D341Med (cell line): ENCODE measurements around the gene HOMER1.

Experiments used
- DNase-seq: peaks from one replicate; pipeline ENCODE4 v3.0.0; 2012; ENCODE audit warnings: low spot score

Gene HOMER1

GRCh38 chr5:79513704-79514390 lies at the start of gene HOMER1:
TSS of gene HOMER1 (minus strand) at chr5:79514134. CDS start at chr5:79512774, 1,360 bp downstream.
- peak; percentile 90 for DNase-seq

GRCh38 chr5:79563247-79563590 lies 49.3 kb upstream of the HOMER1 start:
- no peak for DNase-seq

GRCh38 chr5:79562351-79563246 lies 48.7 kb upstream of the HOMER1 start:
- no peak for DNase-seq

- DNase-seq: no peak
These were observed 47.6 kb upstream of the HOMER1 start for GRCh38 chr5:79561525-79561893.

- DNase-seq: no peak
These were observed 47.0 kb upstream of the HOMER1 start for GRCh38 chr5:79560771-79561524.

- DNase-seq: no peak
These were observed 41.5 kb upstream of the HOMER1 start for GRCh38 chr5:79555418-79555817.

GRCh38 chr5:79552984-79553383 lies 39.0 kb upstream of the HOMER1 start:
- no peak for DNase-seq

- DNase-seq: no peak
These were observed 34.0 kb upstream of the HOMER1 start for GRCh38 chr5:79547982-79548381.

GRCh38 chr5:79547429-79547822 lies 33.5 kb upstream of the HOMER1 start:
- no peak for DNase-seq

GRCh38 chr5:79546782-79547428 lies 33.0 kb upstream of the HOMER1 start:
- DNase-seq: no peak

GRCh38 chr5:79544131-79544530 lies 30.2 kb upstream of the HOMER1 start:
- DNase-seq: no peak

- no peak for DNase-seq
These were observed 27.0 kb upstream of the HOMER1 start for GRCh38 chr5:79540939-79541338.

- no peak for DNase-seq
These were observed 22.4 kb upstream of the HOMER1 start for GRCh38 chr5:79536193-79536906.

- no peak for DNase-seq
These were observed 21.7 kb upstream of the HOMER1 start for GRCh38 chr5:79535477-79536192.

- no peak for DNase-seq
These were observed 15.2 kb upstream of the HOMER1 start for GRCh38 chr5:79529110-79529509.

GRCh38 chr5:79527431-79527830 lies 13.5 kb upstream of the HOMER1 start:
- no peak for DNase-seq

- no peak for DNase-seq
These were observed 13.0 kb upstream of the HOMER1 start for GRCh38 chr5:79526928-79527327.

- DNase-seq: no peak
These were observed 12.6 kb upstream of the HOMER1 start for GRCh38 chr5:79526493-79526892.

- DNase-seq: no peak
These were observed 7.2 kb upstream of the HOMER1 start for GRCh38 chr5:79521156-79521555.

- DNase-seq: no peak
These were observed 4.8 kb upstream of the HOMER1 start for GRCh38 chr5:79518718-79519117.

- DNase-seq: no peak
These were observed 3.7 kb upstream of the HOMER1 start for GRCh38 chr5:79517601-79518000.
